ENCODE measurements around the gene RNF115.
"Not testable (repeated sequence)": the region's sequence is repeated elsewhere in the genome, so short reads cannot be mapped to it uniquely, and the experiment has no call there.

The RNF115 gene

DNA sequence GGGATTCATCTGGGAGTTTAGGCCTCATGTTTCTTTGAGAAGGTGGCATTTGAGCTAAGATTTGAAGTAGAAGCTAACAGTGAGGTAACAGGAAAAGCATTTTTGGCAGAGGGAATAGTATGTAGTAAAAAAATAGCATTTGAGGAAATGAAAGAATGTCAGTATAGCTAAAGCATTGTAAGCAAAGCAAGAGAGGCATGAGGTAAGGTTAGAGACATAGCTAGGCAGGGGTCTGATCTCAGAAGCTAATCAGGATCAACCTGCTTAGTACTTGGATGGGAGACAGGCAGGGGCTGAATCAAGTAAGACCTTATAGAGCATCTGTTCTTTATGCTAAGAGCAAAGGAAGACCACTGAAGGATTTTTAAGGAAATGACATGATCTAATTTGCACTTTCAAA is 4.1 kb upstream of the RNF115 start:
- no peak for DNase-seq (ENCODE audit: low read depth in 2 of 2)

DNA sequence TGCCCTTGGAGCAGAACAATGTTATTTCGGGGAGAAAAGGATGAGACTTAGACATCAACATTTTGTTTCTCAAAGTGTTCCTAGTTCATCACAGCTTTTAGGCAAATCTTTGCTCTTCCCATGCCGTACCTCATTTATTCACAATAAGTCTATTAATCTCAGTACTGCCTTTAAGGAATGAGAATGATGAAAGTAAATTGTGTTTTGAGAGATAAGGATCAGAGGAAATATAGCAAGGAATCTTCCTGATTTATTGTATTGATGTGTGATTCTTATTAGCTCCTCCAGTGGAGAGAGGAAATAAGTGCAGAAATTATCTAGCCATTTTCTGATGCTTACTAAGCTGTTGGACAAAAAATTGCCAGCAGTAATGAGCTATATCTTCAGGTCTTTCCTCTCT is 2.1 kb upstream of the RNF115 start:
- no peak for DNase-seq (ENCODE audit: low read depth in 2 of 2)

DNA sequence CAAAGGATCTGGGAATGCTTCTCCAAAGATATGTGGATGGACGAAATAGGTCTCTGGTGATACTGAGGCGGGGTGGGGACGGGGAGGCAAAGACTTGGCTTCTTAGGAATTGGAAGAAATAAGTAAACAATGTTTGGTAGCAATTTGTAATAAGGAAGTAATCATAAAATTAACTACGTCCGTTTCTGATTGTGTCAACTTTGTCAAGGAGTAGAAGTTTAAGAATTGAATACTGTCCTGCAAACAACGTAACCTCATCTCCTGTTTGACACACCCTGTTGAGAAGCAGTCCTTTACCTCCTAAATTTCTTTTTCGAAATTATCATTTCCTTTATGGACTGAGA is 576 bp upstream of the RNF115 start:
- no peak for DNase-seq (ENCODE audit: low read depth in 2 of 2)

DNA sequence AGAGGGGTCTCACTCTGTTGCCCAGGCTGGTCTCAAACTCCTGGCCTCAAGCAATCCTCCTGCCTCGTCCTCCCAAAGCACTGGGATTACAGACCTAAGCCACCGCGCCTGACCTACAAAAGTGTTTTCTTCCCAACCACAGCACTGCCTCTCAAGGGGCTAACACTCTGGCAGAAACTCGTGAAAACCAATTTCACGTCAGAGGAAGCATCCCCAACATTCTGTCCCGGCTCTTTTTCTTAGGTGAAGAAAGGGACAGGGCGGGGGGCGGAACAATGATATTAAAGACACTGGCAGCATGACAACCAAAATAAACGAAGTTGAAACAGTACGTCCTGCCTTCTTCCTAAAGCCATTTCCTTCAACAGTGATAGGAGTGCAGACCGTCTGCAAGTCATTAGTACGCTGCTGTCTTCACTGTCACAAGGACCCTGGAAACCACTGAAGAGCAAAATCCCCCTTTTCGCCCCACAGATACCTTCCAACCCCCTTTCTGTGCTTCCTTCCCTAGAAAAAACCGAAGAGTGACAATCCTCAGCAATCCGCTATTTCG is 1.0 kb downstream of the RNF115 start:
- DNase-seq (ENCODE audit: low read depth in 2 of 2): not testable (repeated sequence)

DNA sequence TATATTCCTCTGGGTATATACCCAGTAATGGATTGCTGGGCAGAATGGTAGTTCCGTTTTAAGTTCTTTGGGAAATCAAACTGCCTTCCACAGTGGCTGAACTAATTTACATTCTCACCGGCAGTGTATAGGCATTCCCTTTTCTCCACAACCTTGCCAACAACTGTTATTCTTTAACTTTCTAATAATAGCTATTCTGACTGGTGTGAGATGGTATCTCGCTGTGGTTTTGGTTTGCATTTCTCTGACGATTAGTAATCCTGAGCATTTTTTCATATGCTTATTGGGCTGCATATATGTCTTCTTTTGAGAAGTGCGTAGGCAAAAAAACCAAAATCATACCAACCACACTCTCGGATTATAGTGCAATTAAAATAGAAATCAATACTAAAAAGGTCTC is 5.8 kb downstream of the RNF115 start:
- peak; percentile 63 to 68 for DNase-seq (ENCODE audit: low read depth in 2 of 2)

DNA sequence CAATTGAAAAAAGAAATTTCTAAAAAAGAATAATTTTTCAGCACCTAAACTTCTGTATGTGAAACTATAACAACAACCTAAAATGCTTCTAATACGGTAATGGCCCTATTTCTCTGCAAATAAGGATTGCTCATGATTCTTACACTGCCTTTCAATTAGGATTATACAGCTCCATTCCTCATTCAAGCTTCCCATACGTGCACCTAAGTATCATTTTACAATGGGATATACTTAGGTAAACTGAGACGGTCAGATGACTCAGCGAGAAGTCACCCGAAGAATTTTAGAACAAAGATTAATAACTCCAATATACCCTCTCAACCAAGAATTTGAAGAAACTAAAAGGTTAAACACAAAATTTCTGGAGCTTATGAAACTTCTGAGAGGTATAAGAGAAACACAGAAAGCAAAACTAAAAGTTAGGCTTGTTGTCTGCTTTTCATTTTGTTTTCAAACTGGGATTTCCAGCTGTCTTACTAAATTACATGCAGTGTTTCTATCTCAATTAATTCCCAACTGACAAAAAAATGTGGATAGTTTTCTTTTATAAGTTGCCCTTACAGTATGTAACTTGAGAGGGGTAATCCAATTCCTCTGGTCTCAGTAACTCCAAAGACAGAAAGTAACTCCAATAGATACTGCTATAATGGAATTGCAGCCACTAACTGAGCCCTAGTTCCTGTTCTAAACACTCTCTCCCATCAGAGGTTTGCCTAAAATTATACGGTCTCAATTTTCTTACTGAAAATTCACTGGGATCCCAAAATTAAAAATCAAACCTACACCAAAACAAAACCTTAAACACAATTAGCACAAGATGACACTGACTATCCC is 10.7 kb downstream of the RNF115 start:
- not testable (repeated sequence) for DNase-seq (ENCODE audit: low read depth in 2 of 2)

DNA sequence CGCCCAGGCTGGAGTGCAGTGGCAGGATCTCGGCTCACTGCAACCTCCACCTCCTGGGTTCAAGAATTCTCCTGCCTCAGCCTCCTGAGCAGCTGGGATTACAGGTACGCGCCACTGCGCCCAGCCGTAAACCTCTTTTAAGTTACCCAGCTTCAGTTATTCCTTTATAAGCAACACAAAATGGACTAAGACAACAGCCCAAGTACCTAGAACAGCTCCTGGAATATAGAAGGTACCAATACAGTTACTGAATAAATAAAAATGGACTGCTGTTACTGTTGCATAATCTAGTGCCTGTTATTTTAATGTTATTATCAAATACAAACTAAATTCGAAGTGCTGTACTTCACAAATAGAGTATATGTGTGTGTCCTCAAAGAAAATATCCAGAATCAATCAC is 17.1 kb downstream of the RNF115 start:
- DNase-seq (ENCODE audit: low read depth in 2 of 2): no peak

DNA sequence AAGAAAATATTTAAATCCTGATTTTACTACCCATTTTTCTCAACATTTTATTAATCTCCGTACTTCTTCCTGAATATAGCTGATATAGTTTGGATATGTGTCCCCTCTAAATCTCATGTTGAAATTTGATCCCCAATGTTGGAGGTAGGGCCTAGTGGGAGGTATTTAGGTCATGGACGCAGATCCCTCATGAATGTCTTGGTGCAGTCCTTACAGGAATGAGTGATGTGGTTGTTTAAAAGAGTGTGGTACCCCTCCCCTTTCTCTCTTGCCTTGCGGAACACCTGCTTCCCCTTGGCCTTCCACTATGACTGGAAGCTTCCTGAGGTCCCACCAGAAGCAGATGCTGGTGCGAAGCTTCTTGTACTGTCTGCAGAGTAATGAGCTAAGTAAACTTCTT is 17.5 kb downstream of the RNF115 start:
- no peak for DNase-seq (ENCODE audit: low read depth in 2 of 2)

DNA sequence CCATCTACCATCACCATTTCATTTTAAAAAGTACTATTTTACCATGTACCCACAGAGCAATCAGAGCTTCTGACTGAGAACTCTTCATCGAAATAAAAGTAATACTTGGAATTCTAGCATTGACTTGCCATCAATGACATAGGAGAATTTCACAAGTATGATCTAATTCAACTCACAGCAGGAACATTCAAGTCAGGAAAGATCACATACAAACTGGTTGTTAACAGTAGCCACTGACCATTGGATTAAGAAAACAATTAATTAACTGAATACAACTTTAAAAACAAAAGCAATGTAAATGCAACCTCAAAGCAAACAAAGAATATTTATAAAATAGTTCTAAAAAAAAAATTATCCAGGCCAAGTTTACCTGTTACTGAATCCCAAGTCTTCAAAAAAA is 18.8 kb downstream of the RNF115 start:
- DNase-seq (ENCODE audit: low read depth in 2 of 2): no peak

DNA sequence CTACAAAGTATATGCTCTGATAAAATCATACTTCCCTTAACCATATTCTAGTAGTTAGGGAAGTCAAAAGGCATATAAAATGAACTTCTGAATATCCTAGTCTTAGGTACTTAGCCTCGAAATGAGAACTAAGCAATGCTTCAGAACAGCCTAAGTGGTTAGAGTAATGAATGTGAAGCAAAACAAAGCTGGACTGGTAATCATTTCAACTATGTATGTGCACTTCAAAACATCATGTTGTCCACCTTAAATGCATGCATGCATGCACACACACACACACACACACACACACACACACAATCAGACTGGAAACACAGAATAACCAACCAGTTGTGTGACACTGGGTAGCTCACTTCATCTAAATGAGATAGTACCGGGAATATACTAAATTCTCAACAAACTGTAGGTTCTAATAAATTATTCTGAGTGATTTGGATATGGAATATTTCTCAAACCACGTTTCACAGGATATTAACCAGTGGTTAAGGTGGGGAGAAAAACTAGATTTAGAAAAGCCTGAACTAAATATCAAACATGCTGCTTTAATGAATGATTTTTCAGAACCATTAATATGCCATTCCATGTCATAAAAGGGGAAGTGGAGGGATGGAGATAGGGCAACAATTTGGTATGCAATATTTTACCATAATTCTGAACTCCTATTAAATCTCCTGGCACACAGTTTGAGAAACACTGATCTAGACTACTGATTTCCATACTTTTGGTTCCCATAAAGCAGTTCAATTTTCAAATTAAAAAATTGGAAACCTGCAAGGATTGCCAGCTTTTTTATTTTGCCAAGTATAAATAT is 19.5 kb downstream of the RNF115 start:
- no peak for DNase-seq (ENCODE audit: low read depth in 2 of 2)

DNA sequence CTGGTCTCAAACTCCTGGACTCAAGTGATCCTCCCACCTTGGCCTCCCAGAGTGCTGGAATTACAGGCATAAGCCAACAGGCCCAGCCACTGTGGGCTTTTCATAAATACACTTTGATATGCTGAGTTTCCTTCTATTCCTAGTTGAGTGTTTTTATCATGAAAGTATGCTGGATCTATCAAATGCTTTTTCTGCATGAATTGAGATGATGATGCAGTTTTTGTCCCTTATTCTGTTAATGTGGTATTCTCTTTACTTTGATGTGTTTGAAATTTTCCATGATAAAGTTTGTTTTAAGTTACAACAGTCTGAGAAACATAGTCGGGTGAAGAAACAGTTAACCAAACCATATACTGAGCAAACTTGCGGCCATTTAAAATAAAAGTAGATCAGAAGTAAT is 24.1 kb downstream of the RNF115 start:
- DNase-seq (ENCODE audit: low read depth in 2 of 2): no peak

DNA sequence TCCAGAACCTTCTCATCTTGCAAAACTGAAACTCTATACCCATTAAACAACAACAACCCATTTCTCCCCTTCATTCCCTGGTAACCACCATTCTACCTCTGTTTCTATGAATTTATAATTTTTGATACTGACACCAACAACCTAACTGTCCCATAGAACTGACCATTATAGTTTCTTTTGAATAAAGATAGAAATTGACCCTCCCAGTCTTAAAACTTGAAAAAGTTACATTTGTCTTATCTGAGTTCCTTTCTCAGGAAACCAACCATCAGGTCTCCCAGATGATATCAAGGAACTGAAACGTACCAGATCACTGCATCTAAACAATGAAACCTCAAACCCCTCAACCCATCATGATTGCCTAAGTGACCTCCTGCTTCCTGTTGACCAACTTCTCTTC is 27.1 kb downstream of the RNF115 start:
- no peak for DNase-seq (ENCODE audit: low read depth in 2 of 2)

DNA sequence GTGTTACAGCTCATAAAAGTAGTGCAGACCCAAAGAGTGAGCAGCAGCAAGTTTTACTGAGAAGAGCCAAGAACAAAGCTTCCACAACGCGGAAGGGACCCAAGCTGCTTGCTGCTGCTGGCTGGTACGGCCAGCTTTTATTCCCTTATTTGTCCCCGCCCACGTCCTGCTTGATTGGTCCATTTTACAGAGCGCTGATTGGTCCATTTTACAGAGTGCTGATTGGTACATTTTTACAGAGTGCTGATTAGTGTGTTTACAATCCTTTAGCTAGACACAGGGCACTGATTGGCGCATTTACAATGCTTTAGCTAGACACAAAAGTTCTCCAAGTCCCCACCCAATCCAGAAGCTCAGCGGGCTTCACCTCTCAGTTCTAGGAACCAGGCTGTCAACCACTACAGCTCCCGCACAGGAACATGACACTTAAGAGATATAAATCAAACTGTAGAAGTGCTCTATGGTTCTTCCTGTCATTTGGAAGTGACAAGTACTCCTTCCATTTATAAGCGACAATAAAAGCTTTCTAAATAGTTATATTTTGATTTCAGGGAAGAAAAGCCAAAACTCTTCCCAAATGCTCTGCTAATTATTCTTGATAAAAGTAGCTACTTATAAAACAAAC is 28.5 kb downstream of the RNF115 start:
- DNase-seq (ENCODE audit: low read depth in 2 of 2): no peak

DNA sequence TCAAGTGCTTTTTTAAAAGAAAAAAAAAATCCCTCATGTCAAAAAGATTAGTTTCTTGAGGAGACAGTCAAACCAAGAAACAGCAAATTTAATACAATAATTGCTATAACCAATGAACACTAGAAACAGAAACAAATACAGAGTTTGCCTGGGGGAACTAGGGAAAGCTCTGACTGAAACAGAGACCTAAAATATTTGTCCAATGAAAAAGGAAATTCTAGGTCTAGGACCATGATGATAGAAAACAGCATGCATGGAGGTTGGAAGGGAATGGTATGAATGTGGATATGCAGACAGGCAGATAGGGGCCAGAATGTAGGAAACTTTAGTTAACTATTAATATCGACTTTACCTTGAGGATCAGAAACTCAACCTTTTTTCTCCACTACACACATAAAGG is 31.4 kb downstream of the RNF115 start:
- no peak for DNase-seq (ENCODE audit: low read depth in 2 of 2)

DNA sequence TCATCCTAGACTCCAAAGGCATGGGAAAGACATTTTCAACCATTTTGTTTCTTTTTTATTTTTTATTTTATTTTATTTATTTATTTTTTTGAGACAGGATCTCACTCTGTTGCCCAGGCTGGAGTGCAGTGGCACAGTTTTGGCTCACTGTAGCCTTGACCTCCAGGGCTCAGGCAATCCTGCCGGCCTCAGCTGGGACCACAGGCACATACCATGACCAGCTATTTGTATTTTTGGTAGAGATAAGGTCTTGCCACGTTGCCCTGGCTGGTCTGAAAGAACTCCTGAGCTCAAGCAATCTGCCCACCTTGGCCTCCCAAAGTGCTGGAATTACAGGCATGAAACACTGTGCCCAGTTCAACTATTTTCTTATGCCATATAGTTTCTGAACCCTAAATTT is 32.0 kb downstream of the RNF115 start:
- DNase-seq (ENCODE audit: low read depth in 2 of 2): not testable (repeated sequence)

DNA sequence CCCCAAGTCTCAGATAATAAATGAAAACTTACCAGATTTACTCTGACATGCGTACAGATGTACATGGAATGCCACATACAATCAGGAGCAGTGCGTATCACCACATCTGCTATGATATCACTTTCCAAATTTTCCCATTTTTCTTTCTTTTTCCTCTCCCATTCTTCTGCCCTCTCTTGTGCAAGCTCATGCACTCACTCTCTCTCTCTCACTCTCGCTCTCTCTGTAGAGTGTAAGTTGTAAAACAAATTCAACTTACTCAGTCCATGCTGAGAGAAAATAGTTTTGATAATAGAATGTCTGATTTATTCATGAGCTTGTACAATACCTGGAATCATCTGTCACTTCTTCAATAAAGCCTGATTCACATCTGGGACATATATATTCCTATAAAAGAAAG is 35.3 kb downstream of the RNF115 start:
- no peak for DNase-seq (ENCODE audit: low read depth in 2 of 2)

DNA sequence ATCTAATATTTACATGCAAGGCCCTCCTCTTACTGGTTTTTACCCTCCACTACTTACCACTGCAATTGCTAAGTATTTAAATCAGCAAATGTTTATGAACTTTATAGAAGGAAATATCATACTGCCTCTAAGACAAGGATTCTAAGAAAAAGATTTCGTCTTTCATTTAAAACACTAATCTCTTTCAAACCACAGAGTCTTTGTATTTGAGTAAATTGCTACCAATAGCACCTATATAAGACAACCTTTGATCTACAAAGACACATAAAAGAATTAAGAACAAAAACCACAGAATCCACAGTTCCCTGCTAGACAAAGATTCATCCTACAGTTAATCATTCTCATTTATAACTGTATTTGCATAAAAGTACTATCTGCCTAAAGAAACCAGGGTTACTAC is 37.6 kb downstream of the RNF115 start:
- DNase-seq (ENCODE audit: low read depth in 2 of 2): no peak

DNA sequence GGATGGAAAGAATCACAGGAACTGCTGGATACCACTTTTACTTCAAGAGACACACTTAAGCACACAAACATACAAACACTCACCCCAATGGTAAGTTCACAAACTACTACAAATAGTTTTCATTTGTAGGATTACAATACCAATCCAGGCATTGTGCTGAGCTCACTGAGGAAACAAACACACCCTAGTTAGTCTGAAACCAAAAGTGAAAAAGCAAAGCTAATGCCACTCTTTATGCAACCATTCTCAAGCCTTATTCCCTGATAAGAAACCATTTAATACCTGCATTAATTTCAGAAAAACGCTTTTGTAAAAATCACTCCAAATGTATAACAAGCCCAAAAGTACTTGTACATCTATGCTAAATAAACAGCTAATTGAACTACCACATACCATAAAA is 38.3 kb downstream of the RNF115 start:
- no peak for DNase-seq (ENCODE audit: low read depth in 2 of 2)

DNA sequence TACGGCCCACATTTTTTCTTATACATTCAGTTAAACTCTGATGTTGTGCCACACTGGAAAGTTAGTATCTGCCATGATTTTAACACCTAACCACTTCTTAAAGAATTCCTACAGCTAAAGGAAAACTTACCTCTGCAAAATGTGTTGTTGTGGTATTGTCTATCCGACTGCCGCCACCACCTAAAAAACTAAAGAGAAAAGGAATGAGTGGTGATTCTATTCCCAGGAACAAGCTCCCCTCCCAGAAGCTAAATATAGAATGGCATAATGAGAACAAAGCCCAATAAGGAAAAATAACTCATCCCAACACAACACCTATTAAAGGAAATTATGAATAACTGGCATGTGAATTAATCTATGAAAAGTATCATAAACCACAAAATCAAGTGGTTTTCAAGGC is 39.5 kb downstream of the RNF115 start:
- no peak for DNase-seq (ENCODE audit: low read depth in 2 of 2)

DNA sequence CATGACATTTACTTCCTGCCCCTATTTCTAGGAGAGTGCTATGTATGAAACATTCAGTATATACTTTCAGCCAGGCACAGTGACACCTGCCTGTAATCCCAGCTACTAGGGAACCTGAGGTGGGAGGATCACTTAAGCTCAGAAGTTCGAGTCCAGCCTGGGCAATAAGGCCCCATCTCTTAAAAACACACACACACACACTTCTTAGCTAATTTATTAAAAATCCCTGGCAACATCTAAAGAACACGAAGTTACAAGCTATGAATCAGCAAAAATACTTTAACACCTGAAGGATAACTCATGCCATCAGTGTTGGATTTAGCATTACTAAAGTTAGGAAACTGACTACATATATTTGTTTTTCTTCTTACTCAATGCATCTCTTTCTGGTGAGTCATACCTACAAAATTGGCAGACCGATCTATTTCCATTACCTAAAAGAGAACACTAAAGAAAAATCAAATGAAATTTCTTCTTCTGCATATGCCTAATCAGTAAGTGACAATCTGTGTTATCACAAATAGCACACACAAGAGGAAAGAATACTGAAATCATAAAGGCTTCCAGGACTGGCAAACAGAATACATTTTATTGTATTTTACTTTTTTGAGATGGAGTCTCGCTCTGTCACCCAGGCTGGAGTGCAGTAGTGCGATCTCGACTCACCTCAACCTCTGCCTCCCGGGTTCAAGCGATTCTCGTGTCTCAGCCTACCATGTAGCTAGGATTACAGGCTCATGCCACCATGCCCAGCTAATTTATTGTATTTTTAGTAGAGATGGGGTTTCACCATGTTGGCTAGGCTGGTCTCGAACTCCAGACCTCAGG is 41.4 kb downstream of the RNF115 start:
- peak; percentile 81 to 82 for DNase-seq (ENCODE audit: low read depth in 2 of 2)

DNA sequence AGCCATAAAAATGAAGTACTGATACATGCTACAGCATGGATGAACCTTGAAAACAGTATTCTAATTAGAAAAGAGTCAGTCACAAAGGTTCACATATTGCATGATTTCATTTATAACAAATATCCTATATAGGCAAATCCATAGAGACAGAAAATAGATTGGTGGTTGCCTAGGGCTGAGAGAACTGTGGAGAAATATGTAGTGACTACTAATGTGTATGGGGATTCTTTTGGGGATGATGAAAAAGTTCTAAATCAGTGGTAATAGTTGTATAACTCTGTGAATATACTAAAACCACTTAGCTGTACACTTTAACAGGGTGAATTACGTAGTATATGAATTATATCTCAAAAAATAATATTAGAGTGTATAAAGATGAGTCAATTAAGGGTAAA is 45.8 kb downstream of the RNF115 start:
- no peak for DNase-seq (ENCODE audit: low read depth in 2 of 2)

All from fibroblast of skin of left quadriceps (primary cell).